ENCODE measurements around the gene BDKRB1.

Gene BDKRB1

DNA sequence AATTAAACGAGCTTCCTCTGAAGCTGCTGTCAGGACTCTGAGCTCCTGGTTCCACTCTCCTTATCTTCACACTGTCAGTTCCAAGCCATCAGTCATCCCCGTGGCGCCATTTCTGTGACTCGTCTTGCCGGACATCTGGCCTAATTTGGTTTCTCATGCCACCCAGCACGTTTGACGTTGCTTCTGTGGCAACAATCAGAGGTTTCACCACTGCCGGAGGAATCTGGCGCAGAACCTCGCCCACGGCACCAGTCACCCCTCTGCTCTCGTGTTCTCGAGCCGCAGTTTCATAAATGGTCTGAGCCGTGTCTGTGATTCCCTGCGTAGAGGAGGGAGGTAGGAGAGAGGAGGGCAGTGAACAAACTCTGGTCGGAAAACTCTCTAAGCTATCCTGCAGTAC is 29.7 kb downstream of the BDKRB1 start:
- no peak for DNase-seq

DNA sequence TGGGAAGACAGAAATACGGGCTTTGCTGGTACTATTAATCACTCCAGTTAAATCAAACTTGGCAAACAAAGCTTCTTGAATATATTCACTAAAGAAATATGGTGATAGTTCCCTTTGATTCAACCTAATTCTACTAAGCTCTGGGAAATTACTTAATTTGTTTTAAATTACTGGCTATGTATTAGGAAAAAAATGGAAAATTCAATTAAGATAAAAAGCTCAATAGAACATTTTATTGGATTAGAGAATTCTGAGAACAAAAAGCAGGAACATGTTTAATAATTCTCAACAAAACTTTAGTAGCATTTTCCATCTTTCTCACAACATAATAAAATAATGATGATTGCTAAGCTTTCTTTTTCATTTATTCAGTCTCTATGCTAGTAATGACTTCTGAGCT is 30.2 kb downstream of the BDKRB1 start:
- no peak for DNase-seq

DNA sequence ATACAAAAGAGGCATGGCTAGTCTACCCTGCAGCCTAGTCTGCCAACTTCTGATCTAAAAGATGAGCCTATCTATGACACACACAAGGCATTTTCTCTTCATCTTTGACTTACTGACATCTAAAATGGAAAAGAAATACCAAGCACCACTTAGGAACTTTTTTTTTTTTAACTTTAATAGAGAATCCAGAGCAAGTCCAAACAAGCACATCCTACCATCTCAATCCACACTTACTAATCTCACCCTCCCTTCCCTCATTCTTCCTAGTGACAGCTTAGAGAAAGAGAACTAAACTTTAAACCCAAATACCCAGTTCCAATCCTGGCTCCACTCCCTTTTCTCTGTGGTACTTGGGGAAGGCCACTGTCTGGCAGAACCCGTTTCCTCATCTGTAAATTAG is 31.8 kb downstream of the BDKRB1 start:
- no peak for DNase-seq

DNA sequence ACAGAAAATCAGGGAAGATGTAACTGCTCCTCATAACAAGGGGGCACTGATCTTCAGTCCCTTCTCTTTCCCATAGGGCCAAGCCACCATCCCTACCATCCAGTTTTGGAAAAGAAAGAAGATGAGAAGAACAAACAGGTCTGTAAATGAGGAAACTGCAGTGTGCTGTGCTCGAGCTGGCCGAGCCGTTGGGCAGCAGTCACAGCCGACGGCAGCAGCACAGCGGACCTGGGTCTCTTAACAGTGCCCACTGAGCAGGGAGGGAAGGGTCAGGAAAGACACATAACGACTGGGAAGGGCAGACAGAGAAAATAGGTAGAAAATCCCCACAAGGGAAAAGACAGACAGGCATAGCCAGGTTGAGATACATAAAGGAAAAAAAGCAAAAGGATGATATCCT is 38.2 kb downstream of the BDKRB1 start:
- DNase-seq, result no peak

DNA sequence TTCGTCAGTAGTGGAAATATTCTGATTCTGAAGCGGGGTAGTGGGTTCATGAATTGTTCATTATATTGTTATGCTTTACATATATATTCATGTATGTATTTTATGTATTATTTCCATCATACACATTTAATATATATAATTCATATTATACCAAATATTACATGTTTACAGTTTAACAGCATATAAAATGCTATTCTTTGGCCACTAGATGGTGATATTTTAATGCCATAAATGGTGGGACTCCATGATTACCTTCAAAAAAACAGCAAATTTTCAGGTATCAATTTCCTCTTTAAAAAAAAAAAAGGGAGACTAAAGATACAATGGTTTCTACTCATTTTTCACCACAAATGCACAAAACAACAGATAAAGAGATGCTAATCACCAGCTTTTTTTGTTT is 41.0 kb downstream of the BDKRB1 start:
- DNase-seq, result no peak

DNA sequence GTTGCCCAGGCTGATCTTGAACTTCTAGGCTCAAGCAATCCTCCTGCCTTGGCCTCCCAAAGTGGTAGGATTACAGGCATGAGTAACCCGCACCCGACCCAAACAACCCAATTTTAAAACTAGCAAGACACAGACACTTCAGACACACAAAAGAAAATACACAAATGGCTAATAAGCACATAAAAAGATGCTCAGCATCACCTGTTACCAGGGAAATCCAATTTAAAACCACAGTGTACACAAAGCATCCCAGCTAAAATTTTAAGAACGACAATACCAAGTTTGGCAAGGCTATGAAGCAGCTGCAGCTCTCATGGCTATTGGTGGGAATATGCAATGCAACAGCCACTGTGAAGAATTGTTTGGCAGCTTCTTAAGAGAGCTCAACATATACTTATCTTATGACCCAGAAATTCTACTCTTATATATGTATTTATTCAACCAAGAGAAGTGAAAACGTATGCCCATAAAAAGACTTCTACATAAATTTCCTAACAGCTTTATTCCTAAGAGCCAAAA is 42.0 kb downstream of the BDKRB1 start:
- DNase-seq, result no peak

DNA sequence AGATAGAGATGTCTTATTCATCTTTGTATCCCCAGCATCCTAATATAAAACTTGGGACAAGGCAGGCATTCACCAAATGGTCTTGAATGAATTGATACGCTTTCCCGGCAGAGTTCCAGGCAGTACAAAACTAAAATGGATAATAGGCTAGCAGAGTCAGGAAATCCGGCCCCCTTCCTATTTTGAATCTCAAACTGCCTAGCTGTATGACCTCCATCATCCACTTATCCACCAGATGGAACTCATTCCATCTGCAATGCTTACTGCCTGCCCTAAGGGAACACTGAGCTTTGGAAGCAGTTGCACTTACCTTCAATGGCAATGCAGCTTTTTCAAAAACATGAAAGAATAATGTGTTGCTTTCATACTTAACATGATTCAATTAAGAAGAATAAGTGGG is 43.4 kb downstream of the BDKRB1 start:
- DNase-seq, result no peak

DNA sequence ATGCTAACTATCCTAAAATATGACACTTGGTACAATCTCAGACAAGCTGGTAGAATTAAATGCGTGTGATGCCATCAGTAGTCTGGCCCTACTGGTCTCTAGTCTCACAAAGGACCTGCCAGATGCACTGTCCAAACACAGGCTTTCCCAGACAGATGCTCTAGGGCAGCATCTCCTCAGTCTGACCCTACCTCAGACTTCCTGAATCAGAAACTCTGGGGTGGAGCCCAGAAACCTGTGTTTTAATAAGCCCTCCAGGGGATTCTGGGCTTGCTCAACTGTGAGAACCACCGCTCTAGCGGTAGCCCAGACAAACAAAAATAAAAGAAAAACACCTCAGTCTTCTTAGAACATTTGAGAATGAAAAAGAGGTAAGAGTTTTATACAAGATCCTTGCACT is 48.0 kb downstream of the BDKRB1 start:
- DNase-seq, result no peak

DNA sequence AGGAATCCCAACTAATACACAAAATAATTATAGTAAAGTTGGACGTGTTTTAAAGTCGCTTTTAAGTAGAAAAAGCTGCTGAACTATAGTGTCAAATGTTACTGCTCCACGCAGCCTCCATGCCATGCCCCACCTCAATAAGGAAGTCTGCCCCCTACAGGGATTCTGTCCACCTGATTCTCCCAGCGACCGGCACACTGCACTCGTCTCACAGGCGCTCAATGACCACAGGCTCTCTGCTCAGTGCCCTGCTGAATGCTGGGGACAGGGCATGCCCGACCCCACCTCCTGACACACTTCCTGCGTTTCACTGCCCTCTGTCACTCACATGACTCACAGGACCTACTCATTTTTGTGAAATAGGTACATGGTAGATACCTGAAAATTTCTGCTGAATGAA is 48.9 kb downstream of the BDKRB1 start:
- DNase-seq, result no peak

DNA sequence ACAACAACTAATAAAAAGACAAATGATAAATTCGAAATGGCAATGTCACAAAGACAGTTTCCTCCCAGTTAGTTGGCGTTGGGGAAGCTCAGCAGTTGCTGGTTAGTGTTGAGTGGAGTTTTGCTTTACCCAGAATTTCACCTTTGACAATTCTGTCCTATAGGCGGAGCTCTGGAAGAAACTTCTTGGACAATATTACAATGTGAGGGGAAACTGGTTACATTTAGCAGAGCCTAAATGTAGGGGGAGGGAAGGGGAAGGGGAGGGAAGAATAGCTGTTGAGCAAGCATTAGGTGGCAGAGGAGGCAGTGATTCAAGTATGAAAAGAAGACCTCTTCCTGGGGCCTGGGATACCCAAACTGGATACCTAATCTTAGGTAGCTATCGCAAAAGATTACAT is 51.4 kb downstream of the BDKRB1 start:
- no peak for DNase-seq

DNA sequence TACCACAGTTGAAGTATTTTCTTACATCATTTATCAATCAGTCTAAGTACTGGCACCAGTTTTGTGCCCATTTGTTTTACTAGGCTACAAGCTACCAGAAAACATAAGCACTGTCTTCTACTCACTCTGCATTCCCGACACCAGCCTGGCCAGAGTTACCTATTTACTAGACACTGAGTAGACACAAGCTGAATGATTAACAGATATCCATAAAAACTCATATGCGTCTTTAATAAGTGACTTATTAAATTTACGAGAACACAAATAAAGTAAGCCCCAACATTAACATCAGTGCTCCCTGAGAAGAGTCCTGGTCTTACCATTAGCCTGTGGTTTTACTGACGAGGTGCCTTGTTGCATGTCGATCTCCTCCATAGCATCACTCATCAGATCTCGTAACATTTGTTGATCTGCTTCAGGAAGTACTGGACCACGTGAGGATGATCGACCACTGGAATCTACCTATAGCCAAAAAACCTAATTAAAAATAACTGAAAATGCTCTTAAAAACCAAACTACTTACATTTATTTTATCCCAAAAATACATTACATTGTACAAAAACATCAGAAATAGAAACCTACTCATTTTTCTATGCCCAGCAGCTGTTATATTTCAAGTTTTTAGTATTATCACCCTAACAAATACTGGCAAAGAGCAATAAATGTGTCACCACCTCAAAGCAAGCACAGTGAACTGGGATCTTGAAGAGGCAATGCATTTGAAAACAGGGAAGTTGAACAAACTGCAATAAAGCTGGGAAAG is 53.3 kb downstream of the BDKRB1 start:
- no peak for DNase-seq

DNA sequence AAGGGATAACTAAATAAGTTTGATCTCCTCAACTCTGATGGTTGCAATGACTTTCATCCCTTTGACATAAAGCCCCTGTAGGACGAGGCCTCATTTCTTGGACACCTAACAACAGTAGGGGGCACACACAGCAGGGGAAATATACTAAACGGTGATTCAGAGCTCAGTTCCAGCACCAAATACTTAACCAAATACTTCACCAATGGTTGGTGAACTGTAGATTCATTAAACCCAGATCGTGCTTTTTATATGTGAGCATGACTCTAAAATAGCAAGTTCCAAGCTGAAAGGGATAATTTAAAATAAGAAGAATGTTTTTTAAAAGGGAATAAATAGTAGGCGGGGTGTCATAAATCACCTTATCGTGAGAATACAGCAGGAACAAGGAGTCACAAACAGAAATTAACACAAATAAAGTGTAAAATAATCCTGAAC is 53.9 kb downstream of the BDKRB1 start:
- no peak for DNase-seq

DNA sequence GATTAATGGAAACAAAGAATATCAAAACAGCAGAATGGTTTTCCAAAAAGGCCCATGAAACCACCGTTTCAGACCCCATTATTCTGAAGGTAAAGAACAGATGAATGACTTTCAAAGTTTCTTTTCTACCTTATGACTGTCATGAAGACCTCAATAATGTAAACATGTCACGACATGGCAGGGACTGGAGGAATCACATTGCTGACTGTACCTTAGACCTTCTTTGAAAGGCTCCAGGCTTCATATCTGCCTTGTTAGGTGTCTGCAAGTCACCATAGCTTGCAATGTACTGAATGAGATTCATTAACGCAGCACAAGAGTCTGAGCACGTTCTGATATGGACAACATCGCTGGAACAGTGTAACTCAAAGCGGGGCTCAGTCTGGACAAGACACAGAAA is 54.9 kb downstream of the BDKRB1 start:
- DNase-seq, result no peak
